GM19395 (cell line): Measurements from ENCODE around the gene TSR1.

Experiments used
- ATAC-seq: cut with Tn5 transposase; IDR thresholded peaks from one replicate; pipeline ENCODE4 v1.9.1; 2021; ENCODE audit warnings: mild to moderate bottlenecking, moderate library complexity; ENCODE audit not compliant: unreplicated experiment

The TSR1 gene

GRCh38 chr17:2336215-2336851 lies at the start of gene TSR1:
Gene TSR1, minus strand, starts transcription at chr17:2336457. Its CDS starts 30 bp downstream, at chr17:2336427.
- ATAC-seq: peak; percentile 80

GRCh38 chr17:2385240-2386210 lies 49.3 kb upstream of the TSR1 start:
- no peak for ATAC-seq

DNA sequence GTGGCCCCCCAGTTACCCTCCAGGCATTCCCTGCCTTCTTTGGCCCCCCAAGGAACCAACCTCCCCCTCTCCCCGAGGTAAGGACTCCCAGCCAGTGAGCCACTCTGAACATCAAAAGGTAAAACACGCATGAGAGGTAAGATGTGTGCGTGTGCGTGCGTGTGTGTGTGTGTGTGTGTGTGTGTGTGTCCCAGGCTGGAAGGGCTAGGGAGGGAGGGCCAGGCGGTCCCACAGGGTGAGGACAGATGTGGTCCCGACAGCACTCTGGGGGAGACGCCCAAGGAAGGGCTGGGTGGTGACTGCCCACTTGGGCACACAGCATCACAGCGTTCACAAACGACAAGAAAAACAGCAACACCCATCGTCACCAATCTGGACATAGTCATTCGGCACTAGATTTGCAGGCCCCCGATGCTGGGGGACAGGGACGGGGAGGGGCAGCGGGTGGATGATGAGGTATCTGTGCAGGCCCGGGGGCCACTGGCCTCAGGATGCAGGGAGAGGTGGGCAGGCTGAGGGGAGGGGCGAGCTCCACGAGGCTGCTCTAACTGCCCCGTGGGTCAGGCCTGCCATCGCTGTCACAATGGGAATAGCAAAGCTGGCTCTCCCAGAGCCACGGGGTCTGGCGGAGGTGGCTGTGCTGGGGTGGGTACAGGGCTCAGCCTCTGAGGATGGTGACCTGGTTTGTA lies 48.3 kb upstream of the TSR1 start:
- ATAC-seq: no peak

GRCh38 chr17:2383628-2384167 lies 47.4 kb upstream of the TSR1 start:
- ATAC-seq: no peak

- no peak for ATAC-seq
Observed at GRCh38 chr17:2380950-2381649, 44.8 kb upstream of the TSR1 start.

- ATAC-seq: no peak
Observed at GRCh38 chr17:2380226-2380922, 44.1 kb upstream of the TSR1 start.

- ATAC-seq: no peak
Observed at GRCh38 chr17:2379489-2380225, 43.4 kb upstream of the TSR1 start.

GRCh38 chr17:2378905-2379304 lies 42.6 kb upstream of the TSR1 start:
- ATAC-seq: no peak

DNA sequence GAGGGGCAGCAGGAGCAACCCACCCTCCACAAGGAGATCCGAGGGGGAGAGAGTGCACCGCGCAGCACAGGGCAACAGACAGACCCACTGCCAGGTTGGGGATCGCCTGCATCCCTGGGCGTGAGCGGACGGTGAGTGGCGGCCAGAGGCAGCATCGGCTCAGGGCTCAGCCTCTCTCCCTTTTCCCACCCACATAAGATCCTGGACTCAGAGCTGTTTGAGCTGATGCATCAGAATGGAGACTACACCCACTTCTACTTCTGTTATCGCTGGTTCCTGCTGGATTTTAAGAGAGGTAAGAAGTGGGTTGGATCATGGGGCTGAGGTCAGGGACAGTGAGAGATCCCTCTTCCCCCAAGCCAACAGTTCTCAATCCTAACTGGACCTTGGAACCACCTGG lies 41.4 kb upstream of the TSR1 start:
- ATAC-seq: no peak

GRCh38 chr17:2376107-2376506 lies 39.9 kb upstream of the TSR1 start:
- no peak for ATAC-seq

DNA sequence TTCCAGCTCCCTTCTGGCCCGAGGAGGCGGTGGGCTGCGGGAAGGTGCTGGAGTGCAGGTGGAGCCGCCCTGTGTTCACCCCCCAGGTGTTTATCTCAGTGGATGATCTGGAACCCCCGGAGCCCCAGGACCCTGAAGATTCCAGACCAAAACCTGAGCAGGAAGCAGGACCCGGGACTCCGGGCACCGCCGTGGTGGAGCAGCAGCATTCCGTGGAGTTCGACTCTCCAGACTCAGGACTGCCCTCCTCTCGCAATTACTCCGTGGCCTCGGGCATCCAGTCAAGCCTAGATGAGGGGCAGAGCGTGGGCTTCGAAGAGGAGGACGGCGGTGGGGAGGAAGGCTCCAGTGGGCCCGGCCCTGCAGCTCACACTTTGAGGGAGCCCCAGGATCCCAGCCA lies 39.1 kb upstream of the TSR1 start:
- no peak for ATAC-seq

GRCh38 chr17:2374549-2375285 lies 38.5 kb upstream of the TSR1 start:
- ATAC-seq: no peak

GRCh38 chr17:2373179-2373578 lies 36.9 kb upstream of the TSR1 start:
- ATAC-seq: no peak

DNA sequence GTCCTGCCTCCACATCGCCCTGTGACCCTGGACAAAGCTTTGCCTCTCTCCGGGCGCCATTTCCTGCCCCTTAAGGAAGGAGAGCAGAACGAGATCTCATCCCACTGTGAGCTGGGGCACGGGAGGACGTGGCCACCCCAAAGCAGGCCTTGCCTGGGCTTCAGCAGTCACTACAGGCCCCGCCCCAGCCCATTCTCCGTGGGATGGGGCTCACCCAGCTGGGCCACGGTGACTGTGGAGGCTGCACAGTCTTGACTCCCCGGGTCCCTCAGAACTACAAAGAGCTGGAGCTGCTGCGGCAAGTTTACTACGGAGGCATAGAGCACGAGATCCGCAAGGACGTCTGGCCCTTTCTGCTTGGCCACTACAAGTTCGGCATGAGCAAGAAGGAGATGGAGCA lies 36.4 kb upstream of the TSR1 start:
- ATAC-seq: no peak

DNA sequence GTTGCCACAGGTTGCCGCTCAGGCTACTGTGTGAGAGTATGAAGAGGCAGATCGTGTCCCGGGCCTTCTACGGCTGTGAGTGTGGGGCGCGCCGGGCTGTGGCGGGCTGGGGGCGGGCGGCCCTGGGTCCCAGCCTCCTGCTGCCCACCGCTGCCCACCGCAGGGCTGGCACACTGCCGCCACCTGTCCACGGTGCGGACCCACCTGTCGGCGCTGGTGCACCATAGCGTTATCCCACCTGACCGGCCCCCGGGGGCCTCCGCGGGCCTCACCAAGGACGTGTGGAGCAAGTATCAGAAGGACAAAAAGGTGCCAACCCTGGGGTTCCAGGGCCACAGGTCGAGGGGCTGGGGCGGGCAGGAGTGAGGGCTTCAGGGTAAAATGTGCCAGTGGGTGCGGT lies 35.9 kb upstream of the TSR1 start:
- ATAC-seq: no peak

DNA sequence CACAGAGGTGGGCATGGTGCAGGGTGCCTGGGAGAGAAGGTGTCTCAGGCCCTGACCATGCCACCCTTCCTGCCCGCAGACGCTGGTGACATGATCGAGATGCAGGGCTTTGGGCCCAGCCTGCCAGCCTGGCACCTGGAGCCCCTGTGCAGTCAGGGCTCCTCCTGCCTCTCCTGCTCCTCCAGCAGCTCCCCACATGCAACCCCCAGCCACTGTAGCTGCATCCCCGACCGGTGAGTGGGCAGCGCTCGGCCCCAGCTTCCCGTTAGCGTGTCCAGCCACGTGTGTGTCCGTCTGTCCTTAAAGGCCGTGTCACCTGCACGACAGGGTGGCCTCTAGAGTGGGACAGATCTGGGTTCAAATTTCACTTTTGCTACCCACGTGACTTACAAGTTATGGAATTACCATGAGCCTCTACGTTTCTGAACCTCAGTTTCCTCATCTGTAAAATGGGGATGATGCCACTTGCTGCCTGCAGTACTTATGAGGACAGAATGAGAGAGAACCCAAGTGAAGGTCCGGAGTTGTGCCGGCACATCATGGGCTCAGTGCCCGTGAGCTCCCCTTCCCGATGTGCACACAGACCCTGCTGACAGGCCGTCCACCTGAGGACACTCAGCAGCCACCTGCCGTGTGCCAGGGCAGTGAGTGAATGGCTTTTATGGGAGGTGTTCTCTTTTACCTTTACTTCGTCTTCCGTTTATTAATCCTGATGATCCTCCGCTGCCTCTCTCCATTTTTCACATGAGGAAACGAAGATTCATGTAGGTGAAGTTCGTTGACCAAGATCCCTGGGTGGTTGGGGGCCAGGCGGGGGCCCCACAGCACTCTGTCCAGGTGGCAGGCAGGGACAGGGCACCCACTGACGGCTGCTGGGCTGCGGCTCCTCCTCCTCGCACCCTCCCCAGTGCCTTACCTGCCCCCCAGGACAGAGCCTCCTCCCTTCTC lies 35.2 kb upstream of the TSR1 start:
- no peak for ATAC-seq

- no peak for ATAC-seq
Observed at GRCh38 chr17:2370211-2370589, 33.9 kb upstream of the TSR1 start.
